Activated CD8-positive, alpha-beta memory T cell treated with anti-CD3 and anti-CD28 coated beads, Interleukin-2, amount 50 U/mL, for 4 hours (primary cell): Measurements from ENCODE around the gene CCDC18.
"Not testable (repeated sequence)": the region's sequence is repeated elsewhere in the genome, so short reads cannot be mapped to it uniquely, and the experiment has no call there.

Source experiments
- DNase-seq: peaks from one replicate; pipeline ENCODE4 v3.0.0-alpha.2; 2020

The CCDC18 gene

GRCh38 chr1:93239863-93240262, 59.3 kb downstream of the CCDC18 start:
- no peak for DNase-seq

GRCh38 chr1:93243233-93243632, 62.7 kb downstream of the CCDC18 start:
- not testable (repeated sequence) for DNase-seq

- no peak for DNase-seq
Observed at GRCh38 chr1:93244298-93245069, 64.0 kb downstream of the CCDC18 start.

- no peak for DNase-seq
Observed at GRCh38 chr1:93251966-93252365, 71.4 kb downstream of the CCDC18 start.

- DNase-seq = no peak
Observed at GRCh38 chr1:93252598-93252997, 72.1 kb downstream of the CCDC18 start.

- DNase-seq = no peak
Observed at GRCh38 chr1:93253516-93253915, 73.0 kb downstream of the CCDC18 start.

- no peak for DNase-seq
Observed at GRCh38 chr1:93255222-93256079, 74.9 kb downstream of the CCDC18 start.

- DNase-seq = no peak
Observed at GRCh38 chr1:93256433-93256832, 75.9 kb downstream of the CCDC18 start.

GRCh38 chr1:93257889-93258288, 77.4 kb downstream of the CCDC18 start:
- DNase-seq = no peak

- not testable (repeated sequence) for DNase-seq
Observed at GRCh38 chr1:93260726-93261125, 80.2 kb downstream of the CCDC18 start.

GRCh38 chr1:93262645-93263044, 82.1 kb downstream of the CCDC18 start:
- DNase-seq = no peak

- DNase-seq = not testable (repeated sequence)
Observed at GRCh38 chr1:93268888-93269287, 88.4 kb downstream of the CCDC18 start.

- not testable (repeated sequence) for DNase-seq
Observed at GRCh38 chr1:93275262-93275633, 94.7 kb downstream of the CCDC18 start.

- no peak for DNase-seq
Observed at GRCh38 chr1:93275634-93276295, 95.2 kb downstream of the CCDC18 start.

GRCh38 chr1:93277530-93277929, 97.0 kb downstream of the CCDC18 start:
- not testable (repeated sequence) for DNase-seq

GRCh38 chr1:93283496-93283895, 103.0 kb downstream of the CCDC18 start:
- DNase-seq = no peak

- no peak for DNase-seq
Observed at GRCh38 chr1:93288558-93288957, 108.0 kb downstream of the CCDC18 start.

- no peak for DNase-seq
Observed at GRCh38 chr1:93296555-93297154, 116.1 kb downstream of the CCDC18 start.

GRCh38 chr1:93301131-93301530, 120.6 kb downstream of the CCDC18 start:
- DNase-seq = no peak

GRCh38 chr1:93302078-93302477, 121.6 kb downstream of the CCDC18 start:
- DNase-seq = no peak

- peak; percentile 42 for DNase-seq
Observed at GRCh38 chr1:93304716-93305138, 124.2 kb downstream of the CCDC18 start.

- no peak for DNase-seq
Observed at GRCh38 chr1:93306920-93307319, 126.4 kb downstream of the CCDC18 start.

- no peak for DNase-seq
Observed at GRCh38 chr1:93313026-93313425, 132.5 kb downstream of the CCDC18 start.
